CD14-positive monocyte (primary cell): Measurements from ENCODE around the gene BICDL1. TPM values are rescaled to one million over a fixed set of nuclear protein-coding genes. Genes with fewer than 3 reads are reported as not detected.

Experiments
- DNase-seq, 3 donors: peaks; one replicate each; pipeline ENCODE4 v3.0.0-alpha.2; 2011 to 2022
- H2AFZ ChIP-seq: 2 replicates; pipeline ENCODE4 v1.6.0; 2012; ENCODE audit warnings: mild to moderate bottlenecking, low read depth, low read length, inconsistent platforms; ENCODE audit not compliant: insufficient read depth, poor library complexity, severe bottlenecking
- H3K27ac ChIP-seq, 2 donors: 1 replicate in 1 of 2; 2 replicates in 1 of 2; pipeline ENCODE4 v1.5.1; 2012 to 2013; ENCODE audit warnings: low read length in 2 of 2, control low read depth in 1 of 2, inconsistent platforms in 1 of 2, low read depth in 1 of 2, mild to moderate bottlenecking in 1 of 2
- H3K27me3 ChIP-seq, 2 donors: one replicate each; pipeline versions ENCODE4 v1.6.0 to v1.6.1; 2011 to 2013; ENCODE audit warnings: low read length in 2 of 2; ENCODE audit not compliant: control insufficient read depth in 2 of 2, insufficient read depth in 2 of 2
- H3K36me3 ChIP-seq, 2 donors: replicated peaks in 1 of 2; 1 replicate in 1 of 2; 2 replicates in 1 of 2; pipeline versions ENCODE4 v1.5.1 to v1.6.1; 2012 to 2013; ENCODE audit warnings: low read length in 2 of 2, control low read depth in 1 of 2, inconsistent platforms in 1 of 2, mild to moderate bottlenecking in 1 of 2; ENCODE audit not compliant: insufficient read depth in 2 of 2, control insufficient read depth in 1 of 2
- H3K4me1 ChIP-seq, 2 donors: 1 replicate in 1 of 2; 2 replicates in 1 of 2; pipeline versions ENCODE4 v1.5.1 to v1.6.1; 2012 to 2013; ENCODE audit warnings: low read length in 2 of 2, control low read depth in 1 of 2, inconsistent platforms in 1 of 2, mild to moderate bottlenecking in 1 of 2, moderate library complexity in 1 of 2; ENCODE audit not compliant: insufficient read depth in 2 of 2, control insufficient read depth in 1 of 2
- H3K4me2 ChIP-seq: replicated peaks from 2 replicates; pipeline ENCODE3; 2012; ENCODE audit warnings: low read length, moderate library complexity, mild to moderate bottlenecking; ENCODE audit not compliant: poor library complexity, severe bottlenecking; ENCODE audit errors: extremely low read depth
- H3K4me3 ChIP-seq, 3 experiments: fragments of 200-600 bp in 1 of 3; sonication (generic) in 1 of 3; replicated peaks in 1 of 3; 1 replicate in 2 of 3; 2 replicates in 1 of 3; pipeline ENCODE4 v1.5.1; 2011 to 2013; ENCODE audit warnings: low read length in 3 of 3, mild to moderate bottlenecking in 3 of 3, control low read depth in 2 of 3, low read depth in 2 of 3, inconsistent platforms in 1 of 3, moderate library complexity in 1 of 3
- H3K79me2 ChIP-seq: 2 replicates; pipeline ENCODE4 v1.6.0; 2012; ENCODE audit warnings: mild to moderate bottlenecking, control low read depth, inconsistent platforms, low read length, moderate library complexity; ENCODE audit not compliant: insufficient read depth
- H3K9ac ChIP-seq: 2 replicates; pipeline ENCODE4 v1.6.0; 2017; ENCODE audit warnings: low read length, mild to moderate bottlenecking; ENCODE audit not compliant: insufficient read depth, poor library complexity, severe bottlenecking
- H3K9me3 ChIP-seq, 2 donors: replicated peaks in 1 of 2; 1 replicate in 1 of 2; 2 replicates in 1 of 2; pipeline versions ENCODE4 v1.5.1 to v1.6.1; 2012 to 2013; ENCODE audit warnings: low read length in 2 of 2, control low read depth in 1 of 2; ENCODE audit not compliant: control insufficient read depth in 1 of 2, insufficient read depth in 1 of 2
- H4K20me1 ChIP-seq: 2 replicates; pipeline ENCODE4 v1.6.0; 2012; ENCODE audit warnings: mild to moderate bottlenecking, low read length, control low read depth, moderate library complexity; ENCODE audit not compliant: insufficient read depth
- H3K27ac Mint-ChIP-seq, 7 donors: one replicate each; pipeline ENCODE4 v1.8.0; 2020; ENCODE audit warnings: mild to moderate bottlenecking in 7 of 7, mixed read lengths in 7 of 7, moderate library complexity in 6 of 7, inconsistent platforms in 2 of 7
- H3K27me3 Mint-ChIP-seq, 3 donors: one replicate each; pipeline ENCODE4 v1.8.0; 2021 to 2022; ENCODE audit warnings: low read depth in 3 of 3, mild to moderate bottlenecking in 3 of 3, mixed read lengths in 3 of 3, moderate library complexity in 3 of 3, inconsistent platforms in 1 of 3
- H3K36me3 Mint-ChIP-seq, 2 donors: one replicate each; pipeline ENCODE4 v1.8.0; 2020; ENCODE audit warnings: mixed read lengths in 2 of 2, inconsistent platforms in 1 of 2, mild to moderate bottlenecking in 1 of 2
- H3K4me1 Mint-ChIP-seq: one replicate; pipeline ENCODE4 v1.8.0; 2020; ENCODE audit warnings: mild to moderate bottlenecking, mixed read lengths
- H3K4me3 Mint-ChIP-seq, 2 donors: one replicate each; pipeline ENCODE4 v1.8.0; 2020; ENCODE audit warnings: mild to moderate bottlenecking in 2 of 2, mixed read lengths in 2 of 2, moderate library complexity in 1 of 2
- H3K9me3 Mint-ChIP-seq, 7 donors: one replicate each; pipeline ENCODE4 v1.8.0; 2020 to 2022; ENCODE audit warnings: mixed read lengths in 7 of 7, mild to moderate bottlenecking in 6 of 7, moderate library complexity in 6 of 7, inconsistent platforms in 2 of 7
- WGBS: methylation state at CpG from one replicate; pipeline ENCODE4 v1.1.5; 2013; ENCODE audit warnings: missing lambda C conversion rate; ENCODE audit not compliant: insufficient coverage; 5-methylcytosine and 5-hydroxymethylcytosine counted together
- intact Hi-C, 2 donors: fragments of 100-400 bp; cut with micrococcal nuclease; formaldehyde crosslinking; loops; one replicate each; pipeline versions ENCODE4 v1.15.0 to v1.15.1; 2023
- polyA plus RNA-seq, 3 donors: library from polyadenylated mRNA; depleted of rRNA in 1 of 3; unstranded in 2 of 3; stranded (reverse) in 1 of 3; fragments of 300-500 nt in 2 of 3; fragments of >200 nt in 1 of 3; fragmentation: Illumina TruSeq in 2 of 3; gene quantifications; 1 replicate in 2 of 3; 2 replicates in 1 of 3; pipeline ENCODE4 v1.2.3, GENCODE V29; 2012 to 2021
- TF ChIP-seq, protein P1 (sequence below): fragments of 200-600 bp; IDR thresholded peaks from one replicate; pipeline ENCODE4 v1.8.0; 2022; ENCODE audit warnings: antibody characterized with exemption, mild to moderate bottlenecking

Gene BICDL1
- polyA plus RNA-seq, 3 donors, result 0.13 TPM; not detected in 2

DNA sequence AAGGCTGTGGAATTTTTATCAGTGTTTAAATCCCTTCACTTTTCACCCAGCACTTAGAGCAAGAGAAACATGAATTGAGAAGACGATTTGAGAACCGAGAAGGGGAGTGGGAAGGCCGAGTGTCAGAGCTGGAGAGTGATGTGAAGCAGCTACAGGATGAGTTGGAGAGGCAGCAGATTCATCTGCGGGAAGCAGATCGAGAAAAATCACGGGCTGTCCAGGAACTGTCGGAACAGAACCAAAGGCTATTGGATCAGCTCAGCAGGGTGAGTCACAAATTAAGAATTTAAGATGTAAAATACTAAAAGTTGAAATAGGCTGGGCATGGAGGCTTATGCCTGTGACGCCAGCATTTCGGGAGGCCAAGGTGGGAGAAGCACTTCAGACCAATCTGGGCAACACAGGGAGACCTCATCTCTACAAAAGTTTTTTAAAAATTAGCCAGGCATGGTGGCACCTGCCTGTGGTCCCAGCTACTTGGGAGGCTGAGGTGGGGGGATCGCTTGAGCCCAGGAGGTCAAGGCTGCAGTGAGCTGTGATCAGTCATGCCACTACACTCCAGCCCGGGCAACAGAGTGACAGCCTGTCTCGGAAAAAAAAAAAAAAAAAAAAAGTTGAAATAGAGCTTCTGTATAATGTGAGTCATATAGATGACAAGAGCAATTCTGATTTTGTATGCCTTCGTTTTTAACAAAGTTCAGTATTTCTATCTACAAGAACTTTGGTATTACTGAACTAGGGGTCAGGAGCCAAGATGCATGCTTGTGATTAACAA is 9.6 kb downstream of the BICDL1 start:
- H3K9me3 Mint-ChIP-seq, result peaks cover 0 to 2% (median 0%) of the 10 kb centered on the region in 7 donors
- Histone ChIP-seq H3K27ac (no peak overlapping the region), H4K20me1 (no peaks in the 10 kb centered on the region), H3K9me3 (no peaks in the 10 kb centered on the region), H3K4me3 (no peak overlapping the region), H3K36me3 (no peaks in the 10 kb centered on the region), H3K27me3 (no peaks in the 10 kb centered on the region), H3K4me2 (no peak overlapping the region), H3K79me2 (no peaks in the 10 kb centered on the region), H2AFZ (no peak overlapping the region), H3K4me1 (no peaks in the 10 kb centered on the region), H3K9ac (no peak overlapping the region)
- 97% methylated on average over 9 of the region's 13 CpGs for WGBS
- no peak for DNase-seq
- intact Hi-C loops, result no loop called here
- no peaks in the 10 kb centered on the region for H3K36me3 Mint-ChIP-seq
- no peaks in the 10 kb centered on the region for H3K4me1 Mint-ChIP-seq
- peak overlapping the region in 1 of 2 donors; percentile 32 for H3K4me3 Mint-ChIP-seq
- TF ChIP-seq, protein P1, sequence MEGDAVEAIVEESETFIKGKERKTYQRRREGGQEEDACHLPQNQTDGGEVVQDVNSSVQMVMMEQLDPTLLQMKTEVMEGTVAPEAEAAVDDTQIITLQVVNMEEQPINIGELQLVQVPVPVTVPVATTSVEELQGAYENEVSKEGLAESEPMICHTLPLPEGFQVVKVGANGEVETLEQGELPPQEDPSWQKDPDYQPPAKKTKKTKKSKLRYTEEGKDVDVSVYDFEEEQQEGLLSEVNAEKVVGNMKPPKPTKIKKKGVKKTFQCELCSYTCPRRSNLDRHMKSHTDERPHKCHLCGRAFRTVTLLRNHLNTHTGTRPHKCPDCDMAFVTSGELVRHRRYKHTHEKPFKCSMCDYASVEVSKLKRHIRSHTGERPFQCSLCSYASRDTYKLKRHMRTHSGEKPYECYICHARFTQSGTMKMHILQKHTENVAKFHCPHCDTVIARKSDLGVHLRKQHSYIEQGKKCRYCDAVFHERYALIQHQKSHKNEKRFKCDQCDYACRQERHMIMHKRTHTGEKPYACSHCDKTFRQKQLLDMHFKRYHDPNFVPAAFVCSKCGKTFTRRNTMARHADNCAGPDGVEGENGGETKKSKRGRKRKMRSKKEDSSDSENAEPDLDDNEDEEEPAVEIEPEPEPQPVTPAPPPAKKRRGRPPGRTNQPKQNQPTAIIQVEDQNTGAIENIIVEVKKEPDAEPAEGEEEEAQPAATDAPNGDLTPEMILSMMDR, result no peak
- H3K27me3 Mint-ChIP-seq, result peaks cover 8 to 13% (median 12%) of the 10 kb centered on the region in 3 donors
- no peak overlapping the region for H3K27ac Mint-ChIP-seq

DNA sequence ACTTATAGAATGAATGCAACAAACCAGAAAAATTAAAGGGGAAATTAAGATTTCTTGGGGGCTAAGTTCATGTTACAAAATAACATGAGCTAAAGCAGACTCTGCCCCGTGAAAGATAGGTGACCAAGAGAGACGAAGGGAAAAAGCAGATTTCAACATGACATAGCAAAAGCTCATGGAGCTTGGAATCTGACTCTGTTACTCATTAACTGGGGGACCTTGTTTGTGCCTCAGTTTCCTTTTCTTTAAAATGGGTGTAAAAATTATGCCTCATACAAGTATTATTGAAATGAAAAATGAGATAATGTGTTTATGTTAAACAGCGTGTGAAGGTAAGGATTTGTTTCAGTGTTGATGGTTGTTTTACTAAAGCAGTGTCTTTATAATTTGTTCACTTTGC is 11.5 kb downstream of the BICDL1 start:
- intact Hi-C loops, result no loop called here
- H3K4me1 Mint-ChIP-seq, result no peaks in the 10 kb centered on the region
- no peaks in the 10 kb centered on the region for H3K36me3 ChIP-seq
- H3K27ac Mint-ChIP-seq, result no peak overlapping the region
- H3K36me3 Mint-ChIP-seq, result no peaks in the 10 kb centered on the region
- H3K9me3 ChIP-seq, result no peaks in the 10 kb centered on the region
- H3K4me2 ChIP-seq, result no peak overlapping the region
- TF ChIP-seq, protein P1, result no peak
- no peaks in the 10 kb centered on the region for H3K4me1 ChIP-seq
- no peak for DNase-seq
- no peak overlapping the region for H3K4me3 ChIP-seq
- H3K27ac ChIP-seq, result no peak overlapping the region
- H3K9ac ChIP-seq, result no peak overlapping the region
- 100% methylated on average over 2 of the region's 3 CpGs for WGBS
- H3K4me3 Mint-ChIP-seq, result no peak overlapping the region
- H2AFZ ChIP-seq, result no peak overlapping the region
- H4K20me1 ChIP-seq, result no peaks in the 10 kb centered on the region
- H3K27me3 Mint-ChIP-seq, result peaks cover 8 to 17% (median 9%) of the 10 kb centered on the region in 3 donors
- no peaks in the 10 kb centered on the region for H3K27me3 ChIP-seq
- H3K9me3 Mint-ChIP-seq, result peaks cover 0 to 1% (median 0%) of the 10 kb centered on the region in 7 donors
- H3K79me2 ChIP-seq, result no peaks in the 10 kb centered on the region
